Left lung (tissue), 10 donors: Measurements from ENCODE around the gene FECH. TPM values are rescaled to one million over a fixed set of nuclear protein-coding genes. Genes with fewer than 3 reads are reported as not detected.

Experiments used
- ATAC-seq: fragments of 200-7000 bp; cut with Tn5 transposase; one replicate; pipeline ENCODE4 v1.9.1; 2020; ENCODE audit warnings: moderate library complexity
- DNase-seq, 4 donors: peaks; one replicate each; pipeline ENCODE4 v3.0.0-alpha.2; 2013 to 2020
- H3K27ac ChIP-seq, 2 donors: fragments of 200-600 bp; sonication (generic) in 1 of 2; one replicate each; pipeline versions ENCODE4 v1.5.0 to v1.8.0; 2020 to 2021
- H3K27me3 ChIP-seq, 2 donors: fragments of 200-600 bp; sonication (generic) in 1 of 2; one replicate each; pipeline versions ENCODE4 v1.5.0 to v1.8.0; 2020 to 2021
- H3K36me3 ChIP-seq, 2 donors: fragments of 200-600 bp; sonication (generic) in 1 of 2; one replicate each; pipeline versions ENCODE4 v1.5.0 to v1.8.0; 2020 to 2021
- H3K4me1 ChIP-seq, 2 donors: fragments of 200-600 bp; one replicate each; pipeline ENCODE4 v1.8.0; 2021
- H3K4me3 ChIP-seq, 2 donors: fragments of 200-600 bp; sonication (generic) in 1 of 2; one replicate each; pipeline versions ENCODE4 v1.5.0 to v1.8.0; 2020 to 2021; ENCODE audit warnings: mild to moderate bottlenecking in 1 of 2
- H3K9me3 ChIP-seq, 2 donors: fragments of 200-600 bp; sonication (generic) in 1 of 2; one replicate each; pipeline versions ENCODE4 v1.5.0 to v1.8.0; 2020 to 2021
- intact Hi-C, 2 donors: fragments of 100-400 bp; cut with DNase I; formaldehyde crosslinking; loops; one replicate each; pipeline versions ENCODE4 v1.11.2 to v1.14.2; 2022
- polyA plus RNA-seq, 6 donors: library from polyadenylated mRNA; unstranded; fragments of 120-200 nt; gene quantifications; one replicate each; pipeline ENCODE4 v1.2.1, GENCODE V29; 2013; ENCODE audit not compliant: insufficient read length in 6 of 6
- total RNA-seq, 2 donors: library from RNA; stranded (reverse); fragmentation: NEBNext Ultra II Directional; extraction: Animal tissue kit (Norgen Biotek cat#: 25700); gene quantifications; one replicate each; pipeline ENCODE4 v1.2.1, GENCODE V29; 2021
- TF ChIP-seq, protein P1 (sequence below), 2 donors: fragments of 200-600 bp; sonication (generic) in 1 of 2; IDR thresholded peaks; one replicate each; pipeline versions ENCODE4 v1.5.0 to v1.8.0; 2021; ENCODE audit warnings: antibody characterized with exemption in 2 of 2
- donor health status: DM: no; HTN: yes; CAD: no.
- donor health status: DM: no; HTN: no; CAD: no.

FECH gene
- total and polyA plus RNA-seq, 8 donors = 18.7 to 33.3 (median 29.5) TPM

DNA sequence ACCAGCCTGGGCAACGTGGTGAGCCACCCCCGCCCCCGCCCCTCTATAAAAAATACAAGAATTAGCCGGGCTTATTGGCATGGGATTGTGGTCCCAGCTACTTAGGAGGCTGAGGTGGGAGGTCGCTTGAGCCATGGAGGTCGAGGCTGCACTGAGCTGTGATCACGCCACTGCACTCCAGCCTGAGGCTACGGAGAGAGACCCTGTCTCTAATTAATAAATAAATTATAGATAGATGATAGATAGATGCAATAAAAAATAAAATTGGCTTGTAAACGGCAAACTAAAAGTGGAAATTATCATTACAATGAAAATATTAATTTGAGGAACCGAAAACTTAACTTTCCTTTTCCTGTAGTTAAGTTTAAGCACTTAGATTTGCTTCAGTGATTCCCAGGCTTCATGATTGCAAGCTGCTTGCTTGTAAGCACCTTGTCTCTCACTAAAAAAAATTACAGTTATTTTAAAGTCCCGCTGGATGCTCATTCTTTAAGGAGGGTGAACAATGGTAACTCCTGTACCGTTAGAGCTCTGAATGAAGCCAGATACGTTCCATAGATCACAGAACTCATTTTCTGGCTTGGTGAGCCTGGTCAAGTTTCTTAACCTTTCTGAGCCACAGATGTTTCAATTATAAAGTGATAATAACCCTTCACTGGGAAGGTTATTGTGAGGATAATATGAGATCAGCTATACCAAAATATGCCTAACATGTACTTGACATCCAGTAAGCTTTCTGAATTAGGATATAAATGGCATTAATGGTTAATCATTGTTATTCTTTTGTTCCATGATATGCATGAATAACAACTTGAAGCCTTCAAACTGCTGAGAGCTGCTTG is 44.5 kb upstream of the FECH start:
- ATAC-seq = no peak
- Histone ChIP-seq H3K27ac (peak overlapping the region; percentile 58 to 83), H3K36me3 (no peaks in the 10 kb centered on the region), H3K9me3 (no peaks in the 10 kb centered on the region), H3K27me3 (no peaks in the 10 kb centered on the region), H3K4me1 (peaks cover 6 to 14% of the 10 kb centered on the region in 2 donors), H3K4me3 (peak overlapping the region; percentile 42 to 65)
- TF ChIP-seq, protein P1, sequence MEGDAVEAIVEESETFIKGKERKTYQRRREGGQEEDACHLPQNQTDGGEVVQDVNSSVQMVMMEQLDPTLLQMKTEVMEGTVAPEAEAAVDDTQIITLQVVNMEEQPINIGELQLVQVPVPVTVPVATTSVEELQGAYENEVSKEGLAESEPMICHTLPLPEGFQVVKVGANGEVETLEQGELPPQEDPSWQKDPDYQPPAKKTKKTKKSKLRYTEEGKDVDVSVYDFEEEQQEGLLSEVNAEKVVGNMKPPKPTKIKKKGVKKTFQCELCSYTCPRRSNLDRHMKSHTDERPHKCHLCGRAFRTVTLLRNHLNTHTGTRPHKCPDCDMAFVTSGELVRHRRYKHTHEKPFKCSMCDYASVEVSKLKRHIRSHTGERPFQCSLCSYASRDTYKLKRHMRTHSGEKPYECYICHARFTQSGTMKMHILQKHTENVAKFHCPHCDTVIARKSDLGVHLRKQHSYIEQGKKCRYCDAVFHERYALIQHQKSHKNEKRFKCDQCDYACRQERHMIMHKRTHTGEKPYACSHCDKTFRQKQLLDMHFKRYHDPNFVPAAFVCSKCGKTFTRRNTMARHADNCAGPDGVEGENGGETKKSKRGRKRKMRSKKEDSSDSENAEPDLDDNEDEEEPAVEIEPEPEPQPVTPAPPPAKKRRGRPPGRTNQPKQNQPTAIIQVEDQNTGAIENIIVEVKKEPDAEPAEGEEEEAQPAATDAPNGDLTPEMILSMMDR (IDR thresholded peaks at IDR 0.05) = no peak
- DNase-seq = no peak
- intact Hi-C loops = no loop called here

DNA sequence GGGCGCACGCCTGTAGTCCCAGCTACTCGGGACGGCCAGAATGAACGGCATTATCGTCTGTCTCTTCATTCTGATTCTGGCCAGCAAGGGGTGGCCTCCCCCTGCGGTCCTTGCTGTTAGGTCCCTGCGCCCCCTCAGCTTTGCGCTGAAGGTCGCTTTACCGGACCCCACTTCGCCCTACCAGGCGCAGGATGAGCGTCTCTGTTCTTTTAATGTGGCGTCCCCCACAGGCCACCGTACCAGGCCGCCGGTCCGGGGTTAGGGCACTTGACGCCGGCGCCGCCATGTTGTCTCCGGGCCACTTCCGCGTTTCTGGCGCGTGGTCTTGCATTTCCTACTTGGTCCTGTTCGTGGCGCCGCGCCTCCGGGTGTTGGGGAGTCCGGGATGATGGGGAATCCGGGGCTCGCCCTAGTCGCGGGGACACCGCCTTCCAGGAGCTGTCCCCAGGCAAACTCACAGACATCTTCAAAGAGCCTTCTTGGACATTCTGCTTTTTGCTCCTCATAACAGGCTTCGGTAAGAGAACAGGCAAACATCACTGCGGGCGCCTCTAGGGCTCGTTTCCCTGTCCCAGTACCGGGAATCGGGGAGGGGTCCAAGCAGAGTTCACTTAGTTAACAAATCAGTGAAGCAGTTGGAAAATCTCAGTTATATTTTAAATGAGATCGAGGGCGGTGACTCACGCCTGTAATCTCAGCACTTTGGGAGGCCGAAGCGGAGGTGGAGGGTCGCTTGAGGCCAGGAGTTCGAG is 43.7 kb upstream of the FECH start:
- intact Hi-C loops = no loop called here
- TF ChIP-seq, protein P1 (IDR thresholded peaks at IDR 0.05) = peak; percentile 66 to 70
- Histone ChIP-seq H3K36me3 (no peaks in the 10 kb centered on the region), H3K27me3 (no peaks in the 10 kb centered on the region), H3K4me3 (peak overlapping the region; percentile 42 to 65), H3K9me3 (no peaks in the 10 kb centered on the region), H3K27ac (peak overlapping the region; percentile 58 to 83), H3K4me1 (peaks cover 6 to 14% of the 10 kb centered on the region in 2 donors)
- DNase-seq (peak; percentile 92 to 99 (median 97)), ATAC-seq (peak; percentile 99)

DNA sequence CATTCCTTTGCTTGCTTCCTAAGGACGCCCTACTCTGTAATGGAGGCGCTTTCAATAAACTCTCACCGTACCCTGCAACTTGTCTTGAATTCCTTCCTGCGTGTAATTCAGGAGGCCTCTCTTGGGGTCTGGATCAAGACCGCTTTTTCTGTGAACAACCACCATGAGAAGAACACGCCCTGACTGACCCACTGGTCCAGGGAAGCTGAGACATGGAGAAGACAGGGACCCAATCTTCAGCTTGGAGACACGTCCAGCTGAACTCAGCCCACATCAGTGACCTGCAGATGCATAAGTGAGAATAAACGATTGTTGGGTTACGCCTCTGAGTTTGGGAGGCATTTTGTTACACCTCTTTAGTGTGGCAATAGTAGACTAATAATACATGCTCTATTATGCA is 42.9 kb upstream of the FECH start:
- DNase-seq = no peak
- TF ChIP-seq, protein P1 (IDR thresholded peaks at IDR 0.05) = no peak
- Histone ChIP-seq H3K4me3 (peak overlapping the region; percentile 42 to 65), H3K27me3 (no peaks in the 10 kb centered on the region), H3K36me3 (no peaks in the 10 kb centered on the region), H3K4me1 (peaks cover 6 to 14% of the 10 kb centered on the region in 2 donors), H3K9me3 (no peaks in the 10 kb centered on the region), H3K27ac (peak overlapping the region in 1 of 2 donors; percentile 83)
- ATAC-seq = no peak
- intact Hi-C loops = no loop called here

DNA sequence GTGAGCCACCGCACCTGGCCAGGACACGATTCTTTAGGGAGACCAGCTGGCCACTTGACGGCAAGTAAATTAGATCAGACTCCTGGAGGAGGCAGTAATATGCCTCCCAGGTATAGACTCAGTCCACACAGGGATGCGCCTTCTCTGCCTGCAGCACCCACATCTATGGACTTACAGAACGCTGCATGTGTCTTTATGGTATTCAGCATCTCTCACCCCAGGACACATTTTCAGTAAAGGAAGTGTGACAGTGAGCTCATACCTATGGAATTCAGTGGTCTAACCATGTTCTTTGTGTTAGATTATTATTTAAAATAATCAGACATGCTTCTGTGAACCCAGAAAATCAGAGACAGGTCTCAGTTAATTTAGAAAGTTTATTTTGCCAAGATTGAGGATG is 41.0 kb upstream of the FECH start:
- Histone ChIP-seq H3K9me3 (no peaks in the 10 kb centered on the region), H3K36me3 (no peaks in the 10 kb centered on the region), H3K4me1 (peaks cover 6 to 18% of the 10 kb centered on the region in 2 donors), H3K27me3 (no peaks in the 10 kb centered on the region), H3K27ac (no peak overlapping the region), H3K4me3 (no peak overlapping the region)
- intact Hi-C loops = no loop called here
- TF ChIP-seq, protein P1 (IDR thresholded peaks at IDR 0.05) = no peak
- DNase-seq (no peak), ATAC-seq (no peak)

DNA sequence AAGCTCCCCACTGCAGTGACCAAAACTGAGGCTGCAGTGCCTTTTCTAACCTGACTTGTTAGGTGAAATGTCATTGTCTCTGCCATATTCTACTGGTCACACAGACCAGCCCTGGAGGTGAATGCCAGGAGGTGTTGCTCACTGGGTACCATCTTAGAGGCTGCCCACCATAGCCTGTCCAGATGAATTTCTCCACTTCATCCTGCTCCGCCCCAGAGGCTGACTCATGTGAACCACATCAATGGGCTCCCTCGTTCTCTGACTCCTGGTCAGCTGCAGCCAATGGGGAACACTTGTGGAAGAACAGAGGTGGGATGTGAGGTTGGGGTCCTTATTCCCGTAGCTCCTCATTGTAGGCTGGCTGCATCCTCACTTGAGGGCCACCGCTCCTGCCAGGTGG is 38.5 kb upstream of the FECH start:
- Histone ChIP-seq H3K27me3 (no peaks in the 10 kb centered on the region), H3K4me3 (no peak overlapping the region), H3K27ac (no peak overlapping the region), H3K9me3 (no peaks in the 10 kb centered on the region), H3K36me3 (no peaks in the 10 kb centered on the region), H3K4me1 (peaks cover 7 to 19% of the 10 kb centered on the region in 2 donors)
- DNase-seq (no peak), ATAC-seq (no peak)
- intact Hi-C loops = no loop called here
- TF ChIP-seq, protein P1 (IDR thresholded peaks at IDR 0.05) = no peak
